Stimulated activated CD8-positive, alpha-beta memory T cell treated with anti-CD3 and anti-CD28 coated beads, Interleukin-4, amount 100 ng/mL, for 1 hour (primary cell): ENCODE measurements around the gene LRRC8C.

Experiments
- DNase-seq, 2 donors: peaks; one replicate each; pipeline ENCODE4 v3.0.0-alpha.2; 2020; ENCODE audit warnings: low read depth in 2 of 2, low spot score in 1 of 2

LRRC8C gene

DNA sequence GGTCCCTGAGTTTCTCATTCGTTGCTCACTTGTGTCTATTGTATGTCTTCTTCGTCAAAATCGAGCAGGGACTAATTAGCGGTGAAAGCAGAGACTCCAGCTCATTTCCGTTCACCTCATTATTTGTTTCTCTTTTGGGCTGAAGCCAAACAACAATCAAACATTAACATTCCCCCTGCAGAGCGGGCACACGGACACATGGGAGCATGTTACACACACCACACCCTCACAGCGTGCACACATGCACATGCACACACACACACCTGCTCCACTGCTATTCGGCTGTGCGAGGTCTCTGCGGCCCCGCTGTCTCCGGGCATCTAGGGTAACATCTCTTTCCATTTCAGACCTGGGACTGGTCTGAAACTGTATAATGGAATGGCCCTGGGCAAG is 129.5 kb downstream of the LRRC8C start:
- no peak for DNase-seq

DNA sequence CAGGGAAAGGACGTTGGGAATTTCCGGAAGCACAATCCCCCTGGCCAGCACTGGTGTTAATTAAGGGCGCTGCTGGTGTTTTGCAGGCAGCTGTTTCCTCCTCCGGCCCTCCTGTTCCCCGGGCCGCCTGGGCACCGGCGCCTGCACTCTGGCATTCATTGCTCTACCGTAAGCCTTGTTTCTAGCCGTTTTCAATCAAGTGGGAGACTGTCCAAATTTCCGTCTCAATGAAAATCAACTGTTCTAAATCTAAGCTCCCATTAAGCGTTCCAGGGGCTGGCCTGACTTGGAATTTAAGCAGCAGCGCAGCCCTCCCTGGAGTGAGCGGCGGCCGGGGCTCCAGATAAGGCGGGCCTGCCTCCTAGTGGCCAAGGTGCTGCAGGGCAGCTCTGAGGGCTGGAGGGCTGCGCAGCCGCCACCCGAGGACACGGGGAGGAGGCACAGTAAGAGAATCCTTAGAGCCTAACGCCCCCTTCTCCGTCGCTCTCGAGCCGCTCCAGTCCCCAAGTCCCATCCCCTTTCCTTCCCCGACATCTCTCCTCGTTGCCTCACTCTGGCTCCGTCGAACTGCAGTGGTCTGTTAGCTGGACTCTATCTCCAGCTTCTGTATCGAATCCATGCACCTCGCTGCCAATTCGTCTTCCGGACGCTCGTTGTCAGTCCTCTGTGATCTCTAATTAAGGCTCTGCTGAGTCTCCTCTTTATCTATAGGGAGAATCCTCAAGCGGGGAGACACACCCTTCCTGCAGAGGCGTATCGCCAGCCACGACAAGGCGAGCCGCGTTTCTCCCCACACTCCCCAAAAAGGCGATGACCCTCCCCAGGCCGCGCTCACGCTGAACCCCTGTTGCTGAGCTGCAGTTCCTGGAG is 130.1 kb downstream of the LRRC8C start:
- DNase-seq: peak; percentile 64 to 77

- no peak for DNase-seq
Observed at GRCh38 chr1:89763649-89763986, 130.7 kb downstream of the LRRC8C start.

DNA sequence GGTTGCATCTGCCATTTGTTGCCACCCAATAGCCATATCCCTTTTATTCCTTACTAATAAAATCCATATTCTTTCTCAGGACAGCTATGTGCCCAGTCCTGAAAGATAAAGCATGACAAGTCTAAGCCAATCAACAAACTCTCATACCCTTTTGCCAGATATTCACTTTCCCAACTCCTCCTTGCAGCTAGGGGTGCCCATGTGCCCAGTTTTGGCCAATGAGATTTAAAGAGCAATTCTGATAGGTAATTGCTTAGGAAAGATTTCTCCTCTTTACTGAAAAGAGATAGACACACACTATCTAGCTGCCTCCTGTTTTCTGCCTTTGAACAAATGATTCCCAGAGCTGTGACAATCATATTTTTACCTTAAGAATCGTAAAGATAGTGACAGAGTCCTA is 132.9 kb downstream of the LRRC8C start:
- no peak for DNase-seq

DNA sequence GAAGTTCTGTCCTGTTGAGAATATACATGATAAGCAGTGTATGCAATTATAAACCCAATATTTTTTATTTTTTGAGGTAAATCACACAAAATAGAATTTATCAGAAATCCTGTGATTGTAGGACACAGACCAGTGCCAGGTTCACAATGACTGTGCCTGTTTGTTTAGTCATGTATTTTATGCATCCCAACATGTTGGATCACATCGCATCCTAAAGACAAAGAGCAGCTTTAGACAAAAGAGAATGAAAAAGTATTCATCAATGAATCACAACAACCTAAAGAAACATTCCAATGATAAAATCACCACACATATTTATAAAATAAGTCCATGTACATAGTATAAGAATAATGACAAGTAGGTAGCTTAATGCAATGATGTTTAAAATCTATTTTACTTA is 134.7 kb downstream of the LRRC8C start:
- DNase-seq: no peak
